ENCODE results near the gene NOVA2. TPM values are rescaled to one million over a fixed set of nuclear protein-coding genes. Genes with fewer than 3 reads are reported as not detected.
A peak's percentile ranks its signal among the peaks of the same experiment; 100 is the strongest.

NOVA2 gene
- total RNA-seq, 1 donor = 0.27 TPM

DNA sequence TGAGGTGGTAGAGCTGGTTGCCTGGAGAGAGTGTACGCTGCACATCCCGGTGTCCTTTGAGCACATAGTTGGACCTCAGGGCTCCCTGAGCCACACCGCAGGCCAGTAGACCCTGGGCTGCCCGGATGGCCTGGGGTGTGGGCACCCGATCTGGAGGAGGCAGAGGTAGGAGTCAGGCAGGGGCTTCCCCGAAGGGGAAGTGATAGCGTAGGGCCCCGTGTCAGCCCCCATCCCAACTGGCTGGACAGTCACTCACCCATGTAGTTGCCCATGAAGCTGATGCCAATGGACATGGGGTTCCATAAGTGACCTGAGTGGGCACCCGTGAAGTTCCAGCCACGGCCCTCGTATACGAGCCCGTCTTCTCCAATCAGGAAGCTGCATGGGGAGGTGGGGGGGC, 45.6 kb upstream of the NOVA2 start:
- no peak for DNase-seq (ENCODE audit: low read depth)

DNA sequence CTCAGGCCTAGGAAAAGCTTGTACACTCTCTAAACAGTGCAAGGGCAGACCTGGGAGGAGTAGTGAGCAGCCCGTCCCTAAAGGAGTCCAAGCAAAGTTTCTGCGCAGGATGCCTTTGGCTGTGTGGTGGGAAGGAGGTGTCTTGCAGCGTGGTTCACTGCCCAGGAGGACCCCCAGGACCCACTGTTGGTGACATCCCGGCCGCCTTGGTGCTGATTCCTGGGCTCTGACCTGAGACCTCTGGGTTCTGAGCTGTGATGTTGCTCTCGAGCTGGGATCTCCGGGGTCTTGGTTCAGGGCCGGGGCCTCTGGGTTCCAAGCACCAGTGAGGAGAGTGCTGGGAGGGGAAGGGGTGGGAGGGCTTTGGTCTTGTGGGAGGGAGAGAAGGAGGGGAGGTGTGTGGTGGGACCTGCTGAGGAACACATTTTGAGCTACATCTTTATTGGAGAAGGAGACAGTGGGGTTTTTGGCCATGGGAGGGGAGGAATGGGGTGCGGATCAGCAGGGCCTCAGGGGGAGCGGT, 45.1 kb upstream of the NOVA2 start:
- no peak for DNase-seq (ENCODE audit: low read depth)
- no peak overlapping the region for H3K4me3 ChIP-seq (ENCODE audit: low read depth, low read length)
- TF ChIP-seq, protein P1, sequence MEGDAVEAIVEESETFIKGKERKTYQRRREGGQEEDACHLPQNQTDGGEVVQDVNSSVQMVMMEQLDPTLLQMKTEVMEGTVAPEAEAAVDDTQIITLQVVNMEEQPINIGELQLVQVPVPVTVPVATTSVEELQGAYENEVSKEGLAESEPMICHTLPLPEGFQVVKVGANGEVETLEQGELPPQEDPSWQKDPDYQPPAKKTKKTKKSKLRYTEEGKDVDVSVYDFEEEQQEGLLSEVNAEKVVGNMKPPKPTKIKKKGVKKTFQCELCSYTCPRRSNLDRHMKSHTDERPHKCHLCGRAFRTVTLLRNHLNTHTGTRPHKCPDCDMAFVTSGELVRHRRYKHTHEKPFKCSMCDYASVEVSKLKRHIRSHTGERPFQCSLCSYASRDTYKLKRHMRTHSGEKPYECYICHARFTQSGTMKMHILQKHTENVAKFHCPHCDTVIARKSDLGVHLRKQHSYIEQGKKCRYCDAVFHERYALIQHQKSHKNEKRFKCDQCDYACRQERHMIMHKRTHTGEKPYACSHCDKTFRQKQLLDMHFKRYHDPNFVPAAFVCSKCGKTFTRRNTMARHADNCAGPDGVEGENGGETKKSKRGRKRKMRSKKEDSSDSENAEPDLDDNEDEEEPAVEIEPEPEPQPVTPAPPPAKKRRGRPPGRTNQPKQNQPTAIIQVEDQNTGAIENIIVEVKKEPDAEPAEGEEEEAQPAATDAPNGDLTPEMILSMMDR (IDR thresholded peaks at IDR 0.05; ENCODE audit: insufficient read depth, low read length) = no peak

More for the DNA sequence above, 45.6 kb upstream of the NOVA2 start:
- no peak overlapping the region for H3K4me3 ChIP-seq (ENCODE audit: low read depth, low read length)
- TF ChIP-seq, protein P1 (IDR thresholded peaks at IDR 0.05; ENCODE audit: insufficient read depth, low read length) = no peak

DNA sequence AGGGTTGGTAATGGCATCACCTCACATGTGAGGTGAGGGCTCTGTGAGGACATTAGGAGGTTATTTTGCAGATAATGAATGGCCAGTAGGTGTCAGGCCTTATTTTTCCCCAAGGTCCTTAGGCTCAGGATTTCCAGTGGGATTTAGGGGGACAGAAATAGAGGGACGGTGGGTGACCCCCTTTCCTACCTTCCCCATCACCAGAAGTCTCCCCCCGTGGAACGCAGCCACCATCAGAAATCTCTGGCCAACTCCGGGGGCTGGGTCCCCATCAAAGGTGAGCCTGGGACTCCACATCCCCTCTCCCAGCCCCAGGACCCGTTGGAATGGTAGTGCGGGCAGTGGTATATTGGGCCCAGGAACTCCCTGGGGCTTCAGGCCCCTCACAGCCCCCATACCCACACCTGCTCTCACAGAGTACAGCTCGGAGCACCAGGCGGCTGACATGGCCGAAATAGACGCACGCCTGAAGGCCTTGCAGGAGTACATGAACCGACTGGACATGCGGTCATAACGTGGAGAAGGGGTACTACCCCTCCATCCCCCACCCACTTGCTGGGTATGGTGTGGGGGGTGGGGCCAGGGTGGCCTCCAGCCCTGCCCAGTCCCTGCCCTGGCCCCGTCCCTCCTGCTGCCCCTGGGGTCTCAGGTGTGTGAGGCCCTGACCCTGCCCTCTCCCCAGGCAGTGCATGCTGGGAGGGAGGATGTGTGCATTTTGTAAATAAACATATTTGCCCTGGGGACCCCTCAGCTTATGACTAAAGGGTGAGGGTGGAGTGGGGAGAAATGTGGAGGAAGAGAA, 44.4 kb upstream of the NOVA2 start:
- H3K4me3 ChIP-seq (ENCODE audit: low read depth, low read length) = no peak overlapping the region
- no peak for DNase-seq (ENCODE audit: low read depth)
- TF ChIP-seq, protein P1 (IDR thresholded peaks at IDR 0.05; ENCODE audit: insufficient read depth, low read length) = no peak

DNA sequence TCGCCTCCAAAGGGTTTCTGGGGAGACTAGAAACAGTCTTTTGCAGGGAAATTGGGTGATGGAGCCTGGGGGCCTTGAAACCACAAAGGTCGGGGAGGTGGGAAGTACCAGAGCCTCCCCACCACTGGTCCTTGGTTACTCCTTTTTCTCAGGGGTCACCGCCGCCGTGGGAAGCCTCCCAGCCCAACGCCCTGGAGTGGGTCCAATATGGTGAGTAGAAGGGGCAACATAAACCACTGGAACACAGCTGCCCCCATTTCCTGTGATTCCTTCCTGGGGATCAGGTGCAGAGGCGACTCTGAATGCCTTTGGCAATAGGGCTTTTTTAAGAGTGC, 43.4 kb upstream of the NOVA2 start:
- DNase-seq (ENCODE audit: low read depth) = no peak
- TF ChIP-seq, protein P1 (IDR thresholded peaks at IDR 0.05; ENCODE audit: insufficient read depth, low read length) = no peak
- no peak overlapping the region for H3K4me3 ChIP-seq (ENCODE audit: low read depth, low read length)

DNA sequence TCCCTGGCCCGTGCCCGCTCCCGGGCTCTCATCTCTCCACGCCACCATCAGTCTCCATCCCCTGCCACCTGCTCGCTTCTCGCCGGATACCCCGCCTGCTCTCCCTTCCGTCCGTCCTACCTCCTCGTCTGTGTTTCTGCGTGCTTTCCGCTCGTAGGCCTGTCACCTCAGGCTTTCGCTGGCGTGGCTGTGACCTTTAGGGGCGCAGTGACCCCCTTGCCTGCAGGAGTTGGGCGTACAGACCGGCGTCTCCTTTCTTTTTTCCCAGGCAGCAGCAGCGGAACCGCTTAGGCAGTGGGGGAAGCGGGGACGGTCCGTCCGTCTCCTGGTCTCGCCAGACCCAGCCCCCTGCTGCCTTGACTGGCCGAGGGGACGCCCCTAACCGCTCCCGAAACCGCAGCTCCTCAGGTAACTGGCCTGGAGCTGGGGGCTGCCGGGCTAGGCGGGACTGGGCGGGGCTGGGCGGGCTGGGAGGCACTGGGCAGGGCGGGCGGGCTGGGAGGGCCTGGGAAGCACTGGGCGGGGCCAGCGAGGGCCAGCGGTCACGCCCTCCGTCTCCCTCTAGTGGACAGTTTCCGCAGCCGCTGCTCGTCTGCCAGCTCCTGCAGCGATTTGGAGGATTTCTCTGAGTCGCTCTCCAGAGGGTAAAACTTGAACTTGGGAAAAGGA, 42.9 kb upstream of the NOVA2 start:
- TF ChIP-seq, protein P1 (IDR thresholded peaks at IDR 0.05; ENCODE audit: insufficient read depth, low read length) = peak; percentile 86
- peak overlapping the region; percentile 67 for H3K4me3 ChIP-seq (ENCODE audit: low read depth, low read length)
- peak; percentile 77 for DNase-seq (ENCODE audit: low read depth)

DNA sequence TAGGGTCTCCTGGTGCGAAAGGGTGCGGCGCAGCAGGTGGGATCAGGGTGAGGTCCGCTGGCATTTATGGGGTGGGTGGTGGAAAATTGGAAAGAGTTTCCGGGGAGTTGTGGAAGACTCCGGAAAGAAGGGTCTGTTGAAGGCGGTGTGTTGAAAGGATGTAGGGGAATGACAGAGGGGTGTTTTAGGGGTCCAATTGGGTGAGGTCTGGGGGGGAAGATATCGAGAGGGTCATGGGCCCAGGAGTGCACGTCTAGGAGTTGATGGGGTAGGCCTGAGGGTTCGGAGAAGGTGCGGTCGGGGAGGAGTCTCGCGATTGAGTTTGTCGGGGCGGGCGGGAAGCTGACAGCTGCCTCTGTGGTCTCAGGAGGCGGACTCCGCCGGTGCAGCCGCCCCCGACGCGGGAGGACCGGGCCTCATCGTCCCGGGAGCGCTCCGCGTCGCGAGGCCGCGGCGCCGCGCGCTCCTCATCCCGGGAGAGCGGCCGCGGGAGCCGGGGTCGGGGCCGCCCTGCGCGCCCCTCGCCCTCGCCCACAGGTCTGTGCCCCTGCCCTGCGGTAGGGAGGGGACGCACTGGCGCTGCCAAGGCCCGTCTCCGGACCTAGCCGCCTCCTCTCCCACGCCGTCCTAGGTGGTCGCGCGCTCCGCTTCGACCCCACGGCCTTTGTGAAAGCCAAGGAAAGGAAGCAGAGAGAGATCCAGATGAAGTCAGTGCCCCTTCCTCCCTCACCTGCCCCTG, 42.2 kb upstream of the NOVA2 start:
- TF ChIP-seq, protein P1 (IDR thresholded peaks at IDR 0.05; ENCODE audit: insufficient read depth, low read length) = no peak
- H3K4me3 ChIP-seq (ENCODE audit: low read depth, low read length) = peak overlapping the region; percentile 67
- no peak for DNase-seq (ENCODE audit: low read depth)

Data from fibroblast of the aortic adventitia (primary cell).